ENCODE data around the gene TTLL8.

Gene TTLL8

DNA sequence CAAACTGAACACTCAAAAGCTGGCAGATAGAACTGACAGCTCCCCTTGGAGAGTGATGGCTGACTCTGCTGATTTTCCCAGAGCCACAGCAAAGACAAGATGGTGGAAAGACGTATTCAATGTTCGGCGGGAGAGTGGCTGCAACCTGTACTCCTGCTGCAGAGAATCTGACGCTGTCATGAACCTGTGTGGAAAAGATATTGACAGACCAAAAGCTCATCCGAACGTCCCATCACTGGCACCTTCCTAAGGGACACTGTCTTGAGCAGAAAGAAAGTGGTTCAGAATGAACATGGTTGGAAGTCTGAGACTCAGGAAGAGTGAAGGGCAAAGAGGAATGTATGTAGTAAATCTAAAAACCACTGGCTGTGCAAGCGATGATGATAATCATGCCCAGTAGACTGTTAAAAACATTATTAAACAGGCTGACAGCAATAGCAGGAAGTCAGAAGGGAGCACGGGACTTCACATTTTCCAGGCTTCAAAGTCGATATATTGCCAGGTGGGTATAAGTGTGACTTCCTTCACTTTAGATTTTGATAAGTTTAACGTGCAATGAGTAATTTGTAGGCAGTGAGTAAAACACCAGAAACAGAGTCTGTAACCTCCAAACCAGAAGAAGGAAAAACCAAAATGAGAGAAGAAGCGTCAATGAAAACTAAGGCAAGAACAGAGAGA lies 39.4 kb downstream of the TTLL8 start:
- no peak for DNase-seq (ENCODE audit: low spot score)

DNA sequence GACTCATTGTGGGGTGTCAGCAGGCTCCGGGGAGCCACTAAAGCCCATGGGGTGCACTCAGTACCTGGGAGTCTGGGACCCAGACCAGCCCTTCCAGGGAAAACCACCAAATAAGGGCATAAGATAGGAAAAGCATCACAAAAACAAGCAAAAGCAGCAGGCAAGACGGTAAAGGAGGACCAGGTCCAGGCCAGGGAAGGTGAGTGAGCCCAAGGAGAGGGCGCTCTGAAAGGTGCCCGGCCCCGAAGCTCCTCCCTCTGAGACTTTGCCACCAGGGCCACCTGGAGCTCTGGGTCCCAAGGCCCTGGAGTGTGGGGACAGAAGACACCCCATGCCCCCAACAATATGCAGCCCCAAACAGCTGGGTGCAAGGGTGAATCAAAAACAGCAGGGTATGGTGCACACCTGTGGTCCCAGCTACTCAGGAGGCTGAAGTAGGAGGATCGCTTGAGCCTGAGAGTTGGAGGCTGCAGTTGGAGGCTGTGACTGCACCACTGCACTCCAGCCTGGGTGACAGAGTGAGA lies 40.3 kb downstream of the TTLL8 start:
- DNase-seq (ENCODE audit: low spot score) = no peak

GRCh38 chr22:50016988-50017700 lies 41.0 kb downstream of the TTLL8 start:
- no peak for DNase-seq (ENCODE audit: low spot score)

DNA sequence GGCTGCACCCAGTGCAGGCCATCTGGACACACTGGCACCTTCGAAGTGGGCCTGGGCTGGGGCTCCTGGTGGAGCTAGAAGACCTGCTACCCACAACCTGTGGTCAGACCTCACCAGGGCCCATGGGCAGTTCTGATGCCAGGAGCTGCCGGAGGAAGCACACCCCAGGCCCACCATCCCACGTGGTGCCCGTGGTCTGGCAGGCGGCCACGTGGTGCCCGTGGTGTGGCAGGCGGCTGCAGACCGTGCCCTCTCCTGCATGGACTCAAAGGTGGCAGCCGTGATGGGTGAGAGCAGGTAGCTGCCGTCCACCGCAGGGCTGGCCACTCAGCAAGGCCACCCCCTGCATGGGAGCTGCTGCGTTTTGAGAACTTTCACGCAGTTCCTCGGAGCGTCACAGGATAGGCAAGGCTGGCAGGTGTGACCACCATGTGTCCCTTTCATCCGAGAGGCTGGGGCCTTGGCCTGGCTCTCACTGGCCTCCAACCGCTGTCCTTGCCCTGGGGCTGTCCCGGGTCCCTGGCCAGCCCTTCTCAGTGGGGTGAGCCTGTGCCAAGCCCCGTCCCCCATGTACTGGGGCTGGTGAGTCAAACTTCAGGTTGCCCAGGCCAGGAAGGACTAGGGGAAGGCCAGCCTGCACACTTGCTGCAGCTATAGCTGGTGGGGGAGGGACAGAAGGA lies 41.6 kb downstream of the TTLL8 start:
- DNase-seq (ENCODE audit: low spot score) = no peak

- DNase-seq (ENCODE audit: low spot score) = no peak
These were observed 42.4 kb downstream of the TTLL8 start for GRCh38 chr22:50015451-50016307.

DNA sequence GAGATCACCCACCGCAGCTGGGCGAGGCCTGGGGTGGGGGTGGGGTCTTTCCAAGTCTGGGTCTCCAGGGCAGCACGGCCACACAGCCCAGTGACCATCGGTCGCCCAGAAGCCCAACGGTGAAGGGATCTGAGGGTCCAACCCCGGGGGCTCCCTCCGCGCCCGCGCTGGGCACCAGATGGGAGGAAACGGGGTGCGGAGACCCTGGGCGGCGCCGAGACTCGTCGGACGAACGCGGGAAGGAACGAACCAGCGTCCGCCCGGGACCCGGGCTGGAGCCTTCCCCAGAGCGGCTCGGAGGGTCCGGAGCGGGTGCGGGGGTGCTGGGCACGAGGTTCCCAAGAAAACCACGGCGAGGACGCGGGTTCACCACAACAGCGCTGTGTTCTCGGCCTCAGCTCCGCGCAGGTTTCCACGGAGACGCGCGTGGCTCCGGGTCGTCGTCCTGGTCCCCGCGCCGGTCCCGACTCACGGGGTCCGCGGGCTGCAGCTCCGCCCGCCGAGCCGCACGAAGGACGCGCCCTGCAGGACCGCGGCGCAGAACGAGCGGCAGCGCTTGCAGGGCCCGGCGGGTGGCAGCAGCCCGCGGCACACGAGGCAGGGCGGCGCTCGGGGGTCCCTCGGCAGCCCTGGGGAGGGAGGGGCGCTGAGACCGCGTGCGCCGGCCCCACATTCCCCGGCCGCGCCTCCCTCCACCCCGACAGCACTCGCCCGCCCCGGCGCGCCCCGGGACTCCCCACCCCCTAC lies 43.3 kb downstream of the TTLL8 start:
- DNase-seq (ENCODE audit: low spot score) = no peak

- no peak for DNase-seq (ENCODE audit: low spot score)
These were observed 44.0 kb downstream of the TTLL8 start for GRCh38 chr22:50014053-50014501.

DNA sequence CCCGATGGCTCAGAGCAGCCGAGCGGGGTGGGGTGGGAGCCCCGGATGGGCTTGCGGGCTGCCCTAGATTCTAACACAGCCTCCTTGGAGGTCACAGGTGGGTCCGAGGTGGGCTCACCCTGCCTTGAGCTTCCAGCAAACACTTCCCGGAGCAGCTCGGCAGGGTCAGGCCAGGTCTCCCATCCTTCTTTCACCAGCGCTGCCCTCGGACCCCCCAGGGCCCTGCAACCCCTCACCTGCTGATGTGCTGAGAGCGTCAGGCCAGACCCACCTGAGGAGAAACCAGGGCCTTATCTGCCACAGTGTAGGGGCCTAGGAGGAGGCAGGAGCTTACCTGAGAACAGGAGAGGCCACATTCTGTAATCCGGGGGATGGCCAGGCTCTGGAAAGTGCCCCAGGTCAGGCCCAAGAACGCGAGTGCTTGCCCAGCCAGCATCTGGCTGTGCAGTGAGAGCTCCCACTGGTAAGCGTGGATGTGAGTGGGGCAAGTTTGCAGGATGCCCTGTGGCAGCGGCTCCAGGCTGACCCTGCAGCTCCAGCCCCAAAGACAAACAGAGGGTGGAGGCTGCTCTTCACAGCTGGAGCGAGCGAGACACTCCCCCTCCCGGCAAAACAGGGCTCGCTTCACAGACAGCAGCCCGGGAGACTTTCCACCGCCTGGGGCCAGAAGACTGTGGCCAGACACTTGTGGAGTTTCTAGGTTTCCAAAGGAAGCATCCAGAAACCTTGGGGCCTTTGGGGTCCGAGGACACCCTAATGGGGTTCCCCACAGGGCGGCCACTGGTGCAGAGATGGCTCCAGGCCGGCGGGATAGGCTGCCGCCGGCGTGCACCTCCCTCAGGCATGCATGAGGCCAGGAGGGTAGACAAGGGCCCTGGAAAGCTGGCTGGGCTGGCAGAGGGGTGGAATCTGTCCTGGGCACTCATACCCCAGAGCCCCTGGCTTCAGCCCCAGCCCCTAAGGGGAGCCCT lies 45.6 kb downstream of the TTLL8 start, which contains the start of gene IL17REL:
TSS of gene IL17REL (minus strand) at position 555 of the 971 bp plus-strand sequence. CDS start at position 436, 119 bp downstream.
- peak; percentile 85 for DNase-seq (ENCODE audit: low spot score)

DNA sequence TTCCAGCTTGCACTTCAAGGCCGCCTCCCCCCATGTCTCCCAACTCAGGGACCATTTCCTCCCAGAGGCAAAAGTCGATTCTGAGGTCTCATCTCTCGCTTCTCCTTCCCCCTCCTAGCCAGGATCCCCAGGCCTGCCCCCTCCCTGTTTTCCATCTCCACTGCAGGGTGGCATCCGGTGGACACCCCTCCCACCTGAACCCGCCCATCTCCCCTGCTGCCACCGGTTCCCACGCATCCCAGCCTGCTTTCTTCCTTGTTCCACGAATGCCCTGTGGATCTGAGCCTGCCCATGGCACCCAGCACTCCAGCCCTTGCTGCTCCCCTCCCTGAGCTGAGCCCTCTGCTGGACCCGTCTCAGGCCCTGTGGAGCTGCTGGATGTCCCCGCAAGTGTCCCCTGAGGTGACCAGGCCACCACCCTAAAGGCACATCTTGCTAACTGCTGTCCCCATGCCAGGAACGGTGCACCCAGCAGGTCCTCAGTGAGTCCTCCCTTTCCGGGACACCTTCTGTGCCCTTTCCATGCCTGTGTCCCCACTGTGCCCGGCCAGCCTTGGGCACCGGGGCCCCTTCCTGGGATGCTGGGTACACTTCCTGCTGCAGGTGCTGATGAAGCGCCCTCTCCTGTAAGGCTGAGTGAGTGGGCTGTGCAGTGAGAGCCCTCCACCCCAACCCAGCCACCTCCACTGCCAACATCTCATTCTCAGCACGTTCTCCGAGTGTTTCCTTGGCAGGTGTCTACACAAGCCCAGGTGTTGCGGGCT lies 46.5 kb downstream of the TTLL8 start:
- DNase-seq (ENCODE audit: low spot score) = no peak

DNA sequence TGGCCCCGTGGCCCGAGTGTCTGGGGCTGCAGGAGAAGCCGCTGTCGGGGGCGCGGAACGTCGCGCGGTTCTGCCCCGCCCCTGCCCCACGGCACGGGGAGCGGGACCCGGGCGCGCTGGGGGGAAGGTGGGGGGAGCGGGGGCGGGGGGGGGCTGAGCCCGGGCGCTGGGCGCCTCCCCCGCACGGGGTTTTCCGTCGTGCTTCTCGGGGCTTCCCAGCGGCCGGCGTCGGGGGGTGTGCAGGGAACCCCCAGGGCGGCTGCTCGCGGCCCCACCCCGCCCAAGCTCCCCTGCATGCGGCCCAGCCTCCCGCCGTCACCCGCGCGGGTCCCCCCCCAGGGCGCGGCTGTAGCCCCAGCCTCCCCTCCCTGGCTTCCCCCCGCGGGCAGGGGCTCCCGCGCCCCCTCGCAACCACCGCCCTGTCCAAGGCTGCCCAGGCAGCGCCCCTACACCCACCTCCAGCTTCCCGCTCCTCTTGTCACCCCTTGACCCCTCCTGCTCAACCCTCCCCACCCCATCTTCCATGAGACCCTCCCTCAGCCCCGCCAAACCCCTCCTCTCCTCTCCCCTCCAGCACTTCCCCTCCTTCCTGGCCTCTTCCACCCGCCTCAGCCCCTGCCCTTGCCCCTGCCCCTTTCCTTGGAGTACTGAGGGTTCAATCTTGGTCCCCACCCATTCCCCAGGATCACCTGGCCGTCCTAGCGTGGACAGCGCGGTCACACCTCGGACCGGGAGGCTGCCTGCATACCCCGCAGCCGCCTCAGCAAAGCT lies 47.2 kb downstream of the TTLL8 start:
- DNase-seq (ENCODE audit: low spot score) = no peak

GRCh38 chr22:50009765-50010675 lies 48.1 kb downstream of the TTLL8 start:
- DNase-seq (ENCODE audit: low spot score) = no peak

DNA sequence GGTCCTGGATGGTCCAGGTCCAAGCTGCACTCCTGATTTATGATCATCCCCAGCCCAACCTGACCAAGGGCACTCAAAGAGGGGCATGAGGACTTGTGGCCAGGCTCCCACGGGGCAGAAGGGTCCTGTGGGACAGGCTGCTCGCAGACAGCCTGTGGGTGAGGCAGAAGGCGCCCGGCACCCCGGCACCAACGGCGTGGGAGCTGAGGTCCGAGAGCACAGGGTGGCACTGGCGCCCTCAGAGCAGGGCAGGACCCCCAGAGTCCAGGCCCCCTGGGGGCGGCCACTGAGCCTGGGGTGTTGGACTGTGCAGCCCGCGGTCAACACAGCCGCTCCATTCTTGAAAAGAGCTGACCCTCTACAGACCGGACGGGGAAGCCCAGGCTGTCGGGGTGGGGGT lies 48.8 kb downstream of the TTLL8 start:
- DNase-seq (ENCODE audit: low spot score) = no peak

DNA sequence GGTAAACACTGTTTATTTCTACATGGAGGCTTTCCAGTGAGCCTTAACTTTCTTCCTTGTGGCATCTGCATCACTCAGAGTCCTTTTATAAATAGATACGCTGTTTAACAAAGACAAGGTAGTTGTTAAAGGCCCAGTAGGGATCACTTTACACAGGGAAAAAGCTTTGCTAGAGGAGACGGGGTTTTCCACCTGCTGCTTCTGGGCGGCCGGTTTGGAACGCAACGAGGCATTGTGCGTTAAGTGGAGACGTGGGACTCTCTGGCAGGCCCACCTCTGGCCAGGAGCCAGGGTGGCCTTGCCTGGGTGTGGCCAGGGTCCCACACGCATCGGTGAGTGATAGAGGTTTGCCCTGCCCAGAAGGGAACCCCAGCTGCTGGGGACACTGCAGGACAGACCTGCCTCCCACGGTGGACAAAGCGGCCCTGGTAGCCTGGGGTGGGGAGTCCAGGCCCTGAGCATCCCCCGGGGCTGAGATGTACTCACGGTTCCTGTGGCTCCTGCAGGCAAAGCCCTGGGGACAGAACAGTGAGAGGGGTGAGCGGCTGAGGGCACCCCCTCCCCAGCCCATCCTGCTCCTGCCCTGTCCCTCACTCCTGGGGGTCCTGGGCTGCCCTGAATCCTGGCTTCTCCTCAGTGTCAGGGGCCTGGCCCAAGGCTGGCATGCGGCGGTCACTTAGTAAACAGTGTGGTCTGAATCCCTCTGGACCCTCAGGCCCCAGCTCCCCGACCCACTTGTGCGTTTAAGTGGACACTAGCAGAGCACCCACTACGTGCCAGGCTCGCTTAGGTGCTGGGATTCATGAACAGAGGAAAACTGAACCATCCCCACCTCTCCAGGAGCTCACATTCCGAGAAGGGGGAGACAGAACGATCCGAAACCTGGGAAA lies 49.7 kb downstream of the TTLL8 start:
- DNase-seq (ENCODE audit: low spot score) = no peak

DNA sequence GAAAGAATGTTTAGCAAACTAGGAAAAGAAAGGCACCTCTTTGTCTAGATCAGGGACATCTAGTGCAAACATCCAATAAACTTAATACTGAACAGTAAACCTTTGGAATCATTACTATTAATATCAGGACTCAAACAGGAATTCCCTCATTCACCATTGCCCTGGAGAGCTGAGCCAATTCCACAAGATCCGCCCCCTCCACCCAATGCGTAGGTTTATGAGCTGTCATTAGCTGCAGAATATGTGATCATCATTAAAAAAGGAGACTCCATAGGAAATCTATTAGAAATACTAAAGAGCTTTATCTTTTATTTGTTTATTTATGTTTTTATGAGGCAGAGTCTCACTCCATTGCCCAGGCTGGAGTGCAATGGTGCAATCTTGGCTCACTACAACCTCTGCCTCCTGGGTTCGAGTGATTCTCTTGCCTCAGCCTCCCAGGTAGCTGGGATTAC lies 51.0 kb downstream of the TTLL8 start:
- no peak for DNase-seq (ENCODE audit: low spot score)

DNA sequence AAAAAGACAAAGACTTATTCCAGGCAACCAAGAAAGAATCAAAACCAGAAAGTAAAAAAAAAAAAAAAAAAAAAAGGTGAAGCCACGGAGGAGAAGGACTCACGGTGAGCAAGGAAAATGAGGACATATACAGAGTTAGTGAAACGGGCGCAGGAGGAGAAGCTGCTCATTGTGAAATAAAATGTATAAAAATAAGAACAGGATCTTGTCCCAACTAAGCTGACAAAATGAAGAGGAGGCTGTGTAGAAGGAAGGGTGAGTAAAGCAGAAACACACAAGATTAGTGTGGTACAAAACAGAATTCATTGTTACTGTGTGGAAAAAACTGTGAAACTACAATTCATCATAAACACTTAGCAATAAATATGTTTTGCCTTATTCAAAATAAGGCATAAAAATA lies 53.2 kb downstream of the TTLL8 start:
- DNase-seq (ENCODE audit: low spot score) = no peak

GRCh38 chr22:50002791-50003190 lies 55.3 kb downstream of the TTLL8 start:
- no peak for DNase-seq (ENCODE audit: low spot score)
